Measurements from ENCODE around the gene ZNF587B. TPM values are rescaled to one million over a fixed set of nuclear protein-coding genes. Genes with fewer than 3 reads are reported as not detected.
"Not testable (repeated sequence)": the region's sequence is repeated elsewhere in the genome, so short reads cannot be mapped to it uniquely, and the experiment has no call there.

ZNF587B gene
- total RNA-seq, 8 experiments from 2014 or later = 3.1 to 47.5 (median 9.8) TPM

GRCh38 chr19:57823155-57823554 lies 6.9 kb upstream of the ZNF587B start:
- in situ Hi-C loops (cut with MboI; ENCODE audit: low pct_unique_long_range_greater_than_20kb in 2 of 9, low sequenced_read_pairs in 9 of 9, unreplicated experiment in 9 of 9); ATAC-seq (replicated peaks in 6 of 8); H3K4me3 ChIP-seq; H3K27ac ChIP-seq; H3K4me1 ChIP-seq (replicated peaks in 1 of 2): not testable (repeated sequence)
- no CpG with 5 or more reads among the region's 2 CpGs for WGBS, 10 experiments

- H3K4me1 ChIP-seq (replicated peaks in 1 of 2); in situ Hi-C loops (cut with MboI; ENCODE audit: low pct_unique_long_range_greater_than_20kb in 2 of 9, low sequenced_read_pairs in 9 of 9, unreplicated experiment in 9 of 9); H3K27ac ChIP-seq; ATAC-seq (replicated peaks in 6 of 8); H3K4me3 ChIP-seq: not testable (repeated sequence)
- 60 to 100% methylated on average over 1 to 2 of the region's 4 CpGs; no CpG with 5 or more reads in 8 of the 10 experiments for WGBS, 10 experiments
Measured at GRCh38 chr19:57823608-57824007, 6.5 kb upstream of the ZNF587B start.

GRCh38 chr19:57825511-57825910 lies 4.6 kb upstream of the ZNF587B start:
- H3K4me3 ChIP-seq = no peak overlapping the region
- in situ Hi-C loops (cut with MboI; ENCODE audit: low pct_unique_long_range_greater_than_20kb in 2 of 9, low sequenced_read_pairs in 9 of 9, unreplicated experiment in 9 of 9) = no loop called here
- no peak overlapping the region for H3K27ac ChIP-seq
- 60 to 100% (median 93%) methylated on average over 1 to 6 of the region's 6 CpGs; no CpG with 5 or more reads in 1 of the 10 experiments for WGBS, 10 experiments
- no peak for ATAC-seq (replicated peaks in 6 of 8)
- H3K4me1 ChIP-seq (replicated peaks in 1 of 2) = peaks cover 4 to 8% of the 10 kb centered on the region in 2 donors

GRCh38 chr19:57829316-57829715 lies 783 bp upstream of the ZNF587B start:
- in situ Hi-C loops (cut with MboI; ENCODE audit: low pct_unique_long_range_greater_than_20kb in 2 of 9, low sequenced_read_pairs in 9 of 9, unreplicated experiment in 9 of 9) = no loop called here
- WGBS, 10 experiments = 60 to 92% (median 82%) methylated on average over 1 to 4 of the region's 5 CpGs; no CpG with 5 or more reads in 4 of the 10 experiments
- no peak for ATAC-seq (replicated peaks in 6 of 8)

GRCh38 chr19:57836991-57837390 lies 6.9 kb downstream of the ZNF587B start:
- H3K27ac ChIP-seq; ATAC-seq (replicated peaks in 6 of 8); H3K4me3 ChIP-seq; H3K4me1 ChIP-seq (replicated peaks in 1 of 2); in situ Hi-C loops (cut with MboI; ENCODE audit: low pct_unique_long_range_greater_than_20kb in 2 of 9, low sequenced_read_pairs in 9 of 9, unreplicated experiment in 9 of 9): not testable (repeated sequence)
- WGBS, 10 experiments = 29 to 100% (median 91%) methylated on average over 2 to 5 of the region's 5 CpGs; no CpG with 5 or more reads in 3 of the 10 experiments

More at GRCh38 chr19:57829316-57829715, 783 bp upstream of the ZNF587B start:
- Histone ChIP-seq H3K4me3 (no peak overlapping the region), H3K4me1 (replicated peaks in 1 of 2) (peaks cover 6 to 9% of the 10 kb centered on the region in 2 donors), H3K27ac (no peak overlapping the region)

- ATAC-seq (replicated peaks in 6 of 8); H3K27ac ChIP-seq; H3K4me3 ChIP-seq; H3K4me1 ChIP-seq (replicated peaks in 1 of 2); in situ Hi-C loops (cut with MboI; ENCODE audit: low pct_unique_long_range_greater_than_20kb in 2 of 9, low sequenced_read_pairs in 9 of 9, unreplicated experiment in 9 of 9): not testable (repeated sequence)
- 100% methylated on average over 1 of the region's 5 CpGs; no CpG with 5 or more reads in 9 of the 10 experiments for WGBS, 10 experiments
Measured at GRCh38 chr19:57838622-57839191, 8.6 kb downstream of the ZNF587B start.

GRCh38 chr19:57841122-57841763 lies 11.1 kb downstream of the ZNF587B start:
- Histone ChIP-seq H3K27ac (no peak overlapping the region), H3K4me3 (no peak overlapping the region), H3K4me1 (replicated peaks in 1 of 2) (no peaks in the 10 kb centered on the region)
- in situ Hi-C loops (cut with MboI; ENCODE audit: low pct_unique_long_range_greater_than_20kb in 2 of 9, low sequenced_read_pairs in 9 of 9, unreplicated experiment in 9 of 9) = no loop called here
- ATAC-seq (replicated peaks in 6 of 8) = peak in 2 of 8 experiments; percentile 64 to 72
- WGBS, 10 experiments = 66 to 100% (median 94%) methylated on average over 1 to 5 of the region's 6 CpGs; no CpG with 5 or more reads in 1 of the 10 experiments

GRCh38 chr19:57847164-57847563 lies 17.1 kb downstream of the ZNF587B start:
- peaks cover 10 to 13% of the 10 kb centered on the region in 2 donors for H3K4me1 ChIP-seq (replicated peaks in 1 of 2)
- H3K27ac ChIP-seq; in situ Hi-C loops (cut with MboI; ENCODE audit: low pct_unique_long_range_greater_than_20kb in 2 of 9, low sequenced_read_pairs in 9 of 9, unreplicated experiment in 9 of 9); H3K4me3 ChIP-seq: not testable (repeated sequence)
- WGBS, 10 experiments = 31 to 100% (median 60%) methylated on average over 1 to 2 of the region's 3 CpGs; no CpG with 5 or more reads in 3 of the 10 experiments
- ATAC-seq (replicated peaks in 6 of 8) = peak in 6 of 8 experiments; percentile 10 to 43 (median 26)

GRCh38 chr19:57849162-57849665 lies 19.1 kb downstream of the ZNF587B start:
- WGBS, 10 experiments = 80 to 100% methylated on average over 1 of the region's 2 CpGs; no CpG with 5 or more reads in 8 of the 10 experiments
- ATAC-seq (replicated peaks in 6 of 8) = peak; percentile 7 to 65 (median 54)
- H3K27ac ChIP-seq; in situ Hi-C loops (cut with MboI; ENCODE audit: low pct_unique_long_range_greater_than_20kb in 2 of 9, low sequenced_read_pairs in 9 of 9, unreplicated experiment in 9 of 9): not testable (repeated sequence)
- Histone ChIP-seq H3K4me1 (replicated peaks in 1 of 2) (peaks cover 10 to 13% of the 10 kb centered on the region in 2 donors), H3K4me3 (peak overlapping the region; percentile 43 to 75 (median 55))

GRCh38 chr19:57849666-57850473 lies 19.8 kb downstream of the ZNF587B start, which contains the start of gene ZNF587:
TSS of gene ZNF587 (plus strand) at chr19:57849859. CDS start at chr19:57850039, 180 bp downstream.
- WGBS, 10 experiments = 0 to 2% (median 0%) methylated on average over 1 to 14 of the region's 42 CpGs; no CpG with 5 or more reads in 3 of the 10 experiments
- Histone ChIP-seq H3K27ac (peak within 1 kb of the TSS; percentile 84 to 87), H3K4me1 (replicated peaks in 1 of 2) (peaks cover 10 to 13% of the 10 kb centered on the region in 2 donors), H3K4me3 (peak within 1 kb of the TSS; percentile 43 to 75 (median 55))
- in situ Hi-C loops (cut with MboI; ENCODE audit: low pct_unique_long_range_greater_than_20kb in 2 of 9, low sequenced_read_pairs in 9 of 9, unreplicated experiment in 9 of 9) = not testable (repeated sequence)
- ATAC-seq (replicated peaks in 6 of 8) = peak; percentile 84 to 97 (median 96)

- ATAC-seq (replicated peaks in 6 of 8) = peak in 3 of 8 experiments; percentile 2 to 18 (median 5)
- Histone ChIP-seq H3K27ac (peak overlapping the region; percentile 84 to 87), H3K4me3 (peak overlapping the region; percentile 43 to 75 (median 55)), H3K4me1 (replicated peaks in 1 of 2) (peaks cover 10 to 13% of the 10 kb centered on the region in 2 donors)
- 0 to 7% (median 0%) methylated on average over 3 to 10 of the region's 11 CpGs; no CpG with 5 or more reads in 3 of the 10 experiments for WGBS, 10 experiments
- in situ Hi-C loops (cut with MboI; ENCODE audit: low pct_unique_long_range_greater_than_20kb in 2 of 9, low sequenced_read_pairs in 9 of 9, unreplicated experiment in 9 of 9) = no loop called here
Measured at GRCh38 chr19:57850553-57851017, 20.5 kb downstream of the ZNF587B start.

- WGBS, 10 experiments = 95 to 100% (median 100%) methylated on average over 1 to 3 of the region's 6 CpGs; no CpG with 5 or more reads in 4 of the 10 experiments
Measured at GRCh38 chr19:57851812-57852603, 21.9 kb downstream of the ZNF587B start.

More at GRCh38 chr19:57851812-57852603, 21.9 kb downstream of the ZNF587B start:
- ATAC-seq (replicated peaks in 6 of 8); H3K27ac ChIP-seq; in situ Hi-C loops (cut with MboI; ENCODE audit: low pct_unique_long_range_greater_than_20kb in 2 of 9, low sequenced_read_pairs in 9 of 9, unreplicated experiment in 9 of 9); H3K4me3 ChIP-seq: not testable (repeated sequence)
- peaks cover 10 to 13% of the 10 kb centered on the region in 2 donors for H3K4me1 ChIP-seq (replicated peaks in 1 of 2)
